Prostate gland (tissue), 2 donors: Measurements from ENCODE around the gene DYNC1H1.

Experiments used
- CTCF ChIP-seq, 4 experiments: fragments of 200-600 bp in 2 of 4; fragments of 450-650 bp in 2 of 4; sonication (generic) in 2 of 4; IDR thresholded peaks; 1 replicate in 3 of 4; 2 replicates in 1 of 4; pipeline ENCODE4 v1.5.1; 2016 to 2019; ENCODE audit warnings: antibody characterized with exemption in 4 of 4, mild to moderate bottlenecking in 2 of 4, moderate library complexity in 2 of 4
- POLR2A ChIP-seq: fragments of 450-650 bp; IDR thresholded peaks from one replicate; pipeline ENCODE4 v1.6.1; 2016; ENCODE audit warnings: antibody characterized with exemption, mild to moderate bottlenecking

- TF ChIP-seq CTCF (IDR thresholded peaks at IDR 0.05) (no peak), POLR2A (no peak)
Measured at GRCh38 chr14:101985957-101986356, 21.6 kb downstream of the DYNC1H1 start.
